A172 (cell line): ENCODE results near the gene MAGI1. TPM values are rescaled to one million over a fixed set of nuclear protein-coding genes. Genes with fewer than 3 reads are reported as not detected.
"Not testable (repeated sequence)": the region's sequence is repeated elsewhere in the genome, so short reads cannot be mapped to it uniquely, and the experiment has no call there.

Source experiments
- DNase-seq: peaks from one replicate; pipeline ENCODE4 v3.0.0-alpha.2; 2015; ENCODE audit warnings: low spot score
- total RNA-seq: library from RNA; depleted of rRNA; stranded (reverse); fragments of >200 nt; shearing (Covaris generic); gene quantifications from 2 replicates; pipeline ENCODE4 v1.2.3, GENCODE V29; 2014; rRNA removed

The MAGI1 gene
- 3.5 and 4.7 TPM in 2 replicates for total RNA-seq

- peak; percentile 92 for DNase-seq
Observed at GRCh38 chr3:66038726-66039589, at the start of gene MAGI1. Gene MAGI1 (minus strand): TSS chr3:66038918. CDS start chr3:66038308, 610 bp downstream.

GRCh38 chr3:66083784-66084213 is 45.1 kb upstream of the MAGI1 start:
- DNase-seq = peak; percentile 5

- no peak for DNase-seq
Observed at GRCh38 chr3:66083096-66083678, 44.5 kb upstream of the MAGI1 start.

- DNase-seq = no peak
Observed at GRCh38 chr3:66082679-66083078, 44.0 kb upstream of the MAGI1 start.

GRCh38 chr3:66080167-66080566 is 41.4 kb upstream of the MAGI1 start:
- no peak for DNase-seq

- DNase-seq = no peak
Observed at GRCh38 chr3:66077973-66078372, 39.3 kb upstream of the MAGI1 start.

GRCh38 chr3:66076861-66077470 is 38.2 kb upstream of the MAGI1 start:
- DNase-seq = no peak

- DNase-seq = no peak
Observed at GRCh38 chr3:66075281-66075680, 36.6 kb upstream of the MAGI1 start.

- no peak for DNase-seq
Observed at GRCh38 chr3:66073464-66074141, 34.9 kb upstream of the MAGI1 start.

- no peak for DNase-seq
Observed at GRCh38 chr3:66068255-66068654, 29.5 kb upstream of the MAGI1 start.

GRCh38 chr3:66066963-66067617 is 28.4 kb upstream of the MAGI1 start:
- DNase-seq = no peak

- no peak for DNase-seq
Observed at GRCh38 chr3:66055289-66055688, 16.6 kb upstream of the MAGI1 start.

- no peak for DNase-seq
Observed at GRCh38 chr3:66053550-66054094, 14.9 kb upstream of the MAGI1 start.

- no peak for DNase-seq
Observed at GRCh38 chr3:66052721-66053549, 14.2 kb upstream of the MAGI1 start.

- DNase-seq = no peak
Observed at GRCh38 chr3:66050821-66051220, 12.1 kb upstream of the MAGI1 start.

- DNase-seq = no peak
Observed at GRCh38 chr3:66048051-66048395, 9.3 kb upstream of the MAGI1 start.

GRCh38 chr3:66047311-66048050 is 8.8 kb upstream of the MAGI1 start:
- DNase-seq = peak; percentile 44

GRCh38 chr3:66046321-66046720 is 7.6 kb upstream of the MAGI1 start:
- DNase-seq = not testable (repeated sequence)

- DNase-seq = no peak
Observed at GRCh38 chr3:66041828-66042227, 3.1 kb upstream of the MAGI1 start.

- peak; percentile 10 for DNase-seq
Observed at GRCh38 chr3:66041116-66041515, 2.4 kb upstream of the MAGI1 start.
